Liver (tissue), 9 donors: Measurements from ENCODE around the gene CSTF2T. TPM values are rescaled to one million over a fixed set of nuclear protein-coding genes. Genes with fewer than 3 reads are reported as not detected.
A peak's percentile ranks its signal among the peaks of the same experiment; 100 is the strongest.

Source experiments
- DNase-seq: peaks from one replicate; pipeline ENCODE4 v3.0.0-alpha.2; 2017; ENCODE audit warnings: low spot score
- H3K27ac ChIP-seq, 2 donors: one replicate each; pipeline ENCODE4 v1.7.0; 2013; ENCODE audit warnings: inconsistent platforms in 2 of 2, low read length in 2 of 2, control low read depth in 1 of 2, low read depth in 1 of 2, mild to moderate bottlenecking in 1 of 2
- H3K27me3 ChIP-seq, 4 donors: one replicate each; pipeline versions ENCODE4 v1.6.1 to v1.7.0; 2013; ENCODE audit warnings: low read length in 3 of 4, inconsistent platforms in 1 of 4, mild to moderate bottlenecking in 1 of 4, moderate library complexity in 1 of 4; ENCODE audit not compliant: control insufficient read depth in 4 of 4, insufficient read depth in 4 of 4
- H3K36me3 ChIP-seq, 4 donors: one replicate each; pipeline versions ENCODE4 v1.6.1 to v1.7.0; 2013; ENCODE audit warnings: low read length in 3 of 4, mild to moderate bottlenecking in 3 of 4, low read depth in 1 of 4, moderate library complexity in 1 of 4; ENCODE audit not compliant: control insufficient read depth in 4 of 4, insufficient read depth in 3 of 4
- H3K4me1 ChIP-seq, 4 donors: one replicate each; pipeline versions ENCODE4 v1.6.1 to v1.7.0; 2013; ENCODE audit warnings: low read length in 3 of 4, mild to moderate bottlenecking in 3 of 4, moderate library complexity in 1 of 4; ENCODE audit not compliant: control insufficient read depth in 4 of 4, insufficient read depth in 4 of 4
- H3K4me3 ChIP-seq, 3 donors: one replicate each; pipeline versions ENCODE4 v1.6.1 to v1.7.0; 2013; ENCODE audit warnings: low read length in 3 of 3, control low read depth in 1 of 3, low read depth in 1 of 3, mild to moderate bottlenecking in 1 of 3
- H3K9ac ChIP-seq, 2 donors: one replicate each; pipeline ENCODE4 v1.7.0; 2013; ENCODE audit warnings: low read length in 2 of 2, mild to moderate bottlenecking in 2 of 2, moderate library complexity in 2 of 2, control low read depth in 1 of 2, low read depth in 1 of 2
- H3K9me3 ChIP-seq, 4 donors: one replicate each; pipeline versions ENCODE4 v1.6.1 to v1.7.0; 2013; ENCODE audit warnings: low read length in 3 of 4; ENCODE audit not compliant: control insufficient read depth in 4 of 4
- EGR1 ChIP-seq, 2 donors: IDR thresholded peaks; 2 replicates each; pipeline ENCODE4 v1.6.1; 2016 to 2018; ENCODE audit warnings: antibody characterized with exemption in 2 of 2, low read depth in 2 of 2
- FOXA2 ChIP-seq: IDR thresholded peaks from 2 replicates; pipeline ENCODE4 v1.6.1; 2016; ENCODE audit warnings: antibody characterized with exemption
- GABPA ChIP-seq, 2 donors: IDR thresholded peaks in 1 of 2; conservative IDR thresholded peaks in 1 of 2; 2 replicates each; pipeline ENCODE4 v1.6.1; 2016; ENCODE audit warnings: antibody characterized with exemption in 2 of 2, mild to moderate bottlenecking in 1 of 2, moderate library complexity in 1 of 2
- HNF4A ChIP-seq, 2 donors: conservative IDR thresholded peaks; 2 replicates each; pipeline ENCODE4 v1.6.1; 2016; ENCODE audit warnings: antibody characterized with exemption in 2 of 2, mild to moderate bottlenecking in 2 of 2
- HNF4G ChIP-seq: IDR thresholded peaks from 2 replicates; pipeline ENCODE4 v1.6.1; 2016; ENCODE audit warnings: antibody characterized with exemption
- JUND ChIP-seq, 2 donors: IDR thresholded peaks; 2 replicates each; pipeline ENCODE4 v1.6.1; 2016; ENCODE audit warnings: antibody characterized with exemption in 2 of 2
- NR2F2 ChIP-seq: IDR thresholded peaks from 2 replicates; pipeline ENCODE4 v1.6.1; 2016; ENCODE audit warnings: antibody characterized with exemption
- RAD21 ChIP-seq, 2 donors: IDR thresholded peaks; 2 replicates each; pipeline ENCODE4 v1.6.1; 2016; ENCODE audit warnings: antibody characterized with exemption in 2 of 2, mild to moderate bottlenecking in 2 of 2
- RXRA ChIP-seq, 2 donors: IDR thresholded peaks; 2 replicates each; pipeline ENCODE4 v1.6.1; 2017 to 2018; ENCODE audit warnings: antibody characterized with exemption in 2 of 2, mild to moderate bottlenecking in 1 of 2
- SP1 ChIP-seq: IDR thresholded peaks from 2 replicates; pipeline ENCODE4 v1.6.1; 2018; ENCODE audit warnings: antibody characterized with exemption, mild to moderate bottlenecking
- TAF1 ChIP-seq: conservative IDR thresholded peaks from 2 replicates; pipeline ENCODE4 v1.6.1; 2016; ENCODE audit warnings: antibody characterized with exemption, mild to moderate bottlenecking
- YY1 ChIP-seq: IDR thresholded peaks from 2 replicates; pipeline ENCODE4 v1.6.1; 2016; ENCODE audit warnings: antibody characterized with exemption, mild to moderate bottlenecking
- WGBS: extraction: QIAGEN DNeasy Blood & Tissue Kit; methylation state at CpG from one replicate; pipeline ENCODE4 v1.1.7; 2013; 5-methylcytosine and 5-hydroxymethylcytosine counted together
- polyA plus RNA-seq, 2 donors: library from polyadenylated mRNA; stranded (reverse) in 1 of 2; unstranded in 1 of 2; fragments of 200-250 nt in 1 of 2; fragments of >200 nt in 1 of 2; fragmentation: Nextera tagmentation in 1 of 2; extraction: Ambion mirVana in 1 of 2; gene quantifications; one replicate each; pipeline versions ENCODE4 v1.2.1 to v1.2.3, GENCODE V29; 2013 to 2015
- total RNA-seq, 2 donors: library from RNA; depleted of rRNA; stranded (reverse); fragments of >200 nt; gene quantifications; one replicate each; pipeline ENCODE4 v1.2.3, GENCODE V29; 2014
- TF ChIP-seq, protein P1 (sequence below): IDR thresholded peaks from 2 replicates; pipeline ENCODE4 v1.6.1; 2016; ENCODE audit warnings: antibody characterized with exemption, mild to moderate bottlenecking
- TF ChIP-seq, protein P2 (sequence below): fragments of 150-350 bp; IDR thresholded peaks from 2 replicates; pipeline ENCODE4 v1.5.1; 2017; ENCODE audit warnings: improper control_type of control experiment, low read depth, low read length; ENCODE audit not compliant: missing input control
- TF ChIP-seq, protein P3 (sequence below): IDR thresholded peaks from 2 replicates; pipeline ENCODE4 v1.6.1; 2016; ENCODE audit warnings: antibody characterized with exemption
- TF ChIP-seq, protein P4 (sequence below): IDR thresholded peaks from 2 replicates; pipeline ENCODE4 v1.6.1; 2016; ENCODE audit warnings: antibody characterized with exemption
- donor health status: healthy.
- donor health status: healthy.
- donor health status: healthy.
- donor health status: healthy.
- donor health status: healthy.

CSTF2T gene, protein sequence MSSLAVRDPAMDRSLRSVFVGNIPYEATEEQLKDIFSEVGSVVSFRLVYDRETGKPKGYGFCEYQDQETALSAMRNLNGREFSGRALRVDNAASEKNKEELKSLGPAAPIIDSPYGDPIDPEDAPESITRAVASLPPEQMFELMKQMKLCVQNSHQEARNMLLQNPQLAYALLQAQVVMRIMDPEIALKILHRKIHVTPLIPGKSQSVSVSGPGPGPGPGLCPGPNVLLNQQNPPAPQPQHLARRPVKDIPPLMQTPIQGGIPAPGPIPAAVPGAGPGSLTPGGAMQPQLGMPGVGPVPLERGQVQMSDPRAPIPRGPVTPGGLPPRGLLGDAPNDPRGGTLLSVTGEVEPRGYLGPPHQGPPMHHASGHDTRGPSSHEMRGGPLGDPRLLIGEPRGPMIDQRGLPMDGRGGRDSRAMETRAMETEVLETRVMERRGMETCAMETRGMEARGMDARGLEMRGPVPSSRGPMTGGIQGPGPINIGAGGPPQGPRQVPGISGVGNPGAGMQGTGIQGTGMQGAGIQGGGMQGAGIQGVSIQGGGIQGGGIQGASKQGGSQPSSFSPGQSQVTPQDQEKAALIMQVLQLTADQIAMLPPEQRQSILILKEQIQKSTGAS
- total RNA-seq (10 to 100 TPM; 11.5 to 14.2 TPM), polyA plus RNA-seq (1 to 10 TPM; 2.7 to 7.2 TPM)

DNA sequence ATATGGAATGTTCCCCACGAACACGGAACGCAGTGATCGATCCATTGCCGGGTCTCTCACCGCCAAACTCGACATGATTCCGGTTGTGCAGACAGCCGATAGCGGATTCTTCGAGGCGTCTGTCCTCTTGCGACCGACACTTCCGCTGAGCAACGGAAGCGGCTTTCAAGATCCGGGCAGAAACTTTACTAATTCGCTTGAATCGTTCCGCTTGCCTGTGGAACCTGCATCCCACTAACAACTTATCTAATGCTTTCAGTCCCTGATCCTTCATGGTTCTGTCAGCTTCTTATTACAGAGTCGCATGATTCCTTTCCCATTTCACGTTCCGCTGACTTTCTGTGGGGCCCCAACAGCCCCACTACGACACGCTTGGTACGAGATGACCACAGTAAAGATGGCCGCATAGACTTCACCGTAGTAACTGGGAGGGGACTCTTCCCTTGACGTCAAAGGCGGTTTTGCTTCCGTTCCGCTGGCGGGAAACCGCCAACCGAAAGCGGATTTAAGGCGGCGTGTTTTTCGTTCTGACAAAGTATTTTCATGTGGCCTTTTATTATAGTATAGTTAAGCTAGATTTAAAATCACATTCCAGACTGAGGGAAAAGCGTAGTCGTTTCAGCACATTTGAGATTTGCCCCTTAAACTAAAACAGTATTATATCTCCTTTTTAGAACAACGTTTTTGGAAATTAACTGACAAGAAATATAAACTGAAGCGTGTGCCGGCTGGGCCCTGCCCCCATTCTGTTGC is at the start of gene CSTF2T:
TSS of gene CSTF2T (minus strand) at position 121 of the 753 bp plus-strand sequence. CDS start at position 75, 46 bp downstream.
- no peaks in the 10 kb centered on the region for H3K36me3 ChIP-seq
- TF ChIP-seq, protein P1, sequence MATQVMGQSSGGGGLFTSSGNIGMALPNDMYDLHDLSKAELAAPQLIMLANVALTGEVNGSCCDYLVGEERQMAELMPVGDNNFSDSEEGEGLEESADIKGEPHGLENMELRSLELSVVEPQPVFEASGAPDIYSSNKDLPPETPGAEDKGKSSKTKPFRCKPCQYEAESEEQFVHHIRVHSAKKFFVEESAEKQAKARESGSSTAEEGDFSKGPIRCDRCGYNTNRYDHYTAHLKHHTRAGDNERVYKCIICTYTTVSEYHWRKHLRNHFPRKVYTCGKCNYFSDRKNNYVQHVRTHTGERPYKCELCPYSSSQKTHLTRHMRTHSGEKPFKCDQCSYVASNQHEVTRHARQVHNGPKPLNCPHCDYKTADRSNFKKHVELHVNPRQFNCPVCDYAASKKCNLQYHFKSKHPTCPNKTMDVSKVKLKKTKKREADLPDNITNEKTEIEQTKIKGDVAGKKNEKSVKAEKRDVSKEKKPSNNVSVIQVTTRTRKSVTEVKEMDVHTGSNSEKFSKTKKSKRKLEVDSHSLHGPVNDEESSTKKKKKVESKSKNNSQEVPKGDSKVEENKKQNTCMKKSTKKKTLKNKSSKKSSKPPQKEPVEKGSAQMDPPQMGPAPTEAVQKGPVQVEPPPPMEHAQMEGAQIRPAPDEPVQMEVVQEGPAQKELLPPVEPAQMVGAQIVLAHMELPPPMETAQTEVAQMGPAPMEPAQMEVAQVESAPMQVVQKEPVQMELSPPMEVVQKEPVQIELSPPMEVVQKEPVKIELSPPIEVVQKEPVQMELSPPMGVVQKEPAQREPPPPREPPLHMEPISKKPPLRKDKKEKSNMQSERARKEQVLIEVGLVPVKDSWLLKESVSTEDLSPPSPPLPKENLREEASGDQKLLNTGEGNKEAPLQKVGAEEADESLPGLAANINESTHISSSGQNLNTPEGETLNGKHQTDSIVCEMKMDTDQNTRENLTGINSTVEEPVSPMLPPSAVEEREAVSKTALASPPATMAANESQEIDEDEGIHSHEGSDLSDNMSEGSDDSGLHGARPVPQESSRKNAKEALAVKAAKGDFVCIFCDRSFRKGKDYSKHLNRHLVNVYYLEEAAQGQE, result no peak
- TF ChIP-seq RXRA (IDR thresholded peaks at IDR 0.05), result peak; percentile 26 to 59
- peak; percentile 37 for TF ChIP-seq TAF1
- peak; percentile 100 for TF ChIP-seq YY1
- no peak for TF ChIP-seq NR2F2
- TF ChIP-seq FOXA2, result peak; percentile 15
- TF ChIP-seq, protein P2, sequence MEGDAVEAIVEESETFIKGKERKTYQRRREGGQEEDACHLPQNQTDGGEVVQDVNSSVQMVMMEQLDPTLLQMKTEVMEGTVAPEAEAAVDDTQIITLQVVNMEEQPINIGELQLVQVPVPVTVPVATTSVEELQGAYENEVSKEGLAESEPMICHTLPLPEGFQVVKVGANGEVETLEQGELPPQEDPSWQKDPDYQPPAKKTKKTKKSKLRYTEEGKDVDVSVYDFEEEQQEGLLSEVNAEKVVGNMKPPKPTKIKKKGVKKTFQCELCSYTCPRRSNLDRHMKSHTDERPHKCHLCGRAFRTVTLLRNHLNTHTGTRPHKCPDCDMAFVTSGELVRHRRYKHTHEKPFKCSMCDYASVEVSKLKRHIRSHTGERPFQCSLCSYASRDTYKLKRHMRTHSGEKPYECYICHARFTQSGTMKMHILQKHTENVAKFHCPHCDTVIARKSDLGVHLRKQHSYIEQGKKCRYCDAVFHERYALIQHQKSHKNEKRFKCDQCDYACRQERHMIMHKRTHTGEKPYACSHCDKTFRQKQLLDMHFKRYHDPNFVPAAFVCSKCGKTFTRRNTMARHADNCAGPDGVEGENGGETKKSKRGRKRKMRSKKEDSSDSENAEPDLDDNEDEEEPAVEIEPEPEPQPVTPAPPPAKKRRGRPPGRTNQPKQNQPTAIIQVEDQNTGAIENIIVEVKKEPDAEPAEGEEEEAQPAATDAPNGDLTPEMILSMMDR, result no peak
- no peak for TF ChIP-seq HNF4G
- peak in 1 of 2 donors; percentile 56 for TF ChIP-seq EGR1 (IDR thresholded peaks at IDR 0.05; ENCODE audit: low read depth in 2 of 2)
- peak; percentile 100 for TF ChIP-seq GABPA (IDR thresholded peaks at IDR 0.05 in 1 of 2, conservative IDR thresholded peaks at IDR 0.05 in 1 of 2)
- peak; percentile 70 for TF ChIP-seq SP1
- no peak for TF ChIP-seq JUND (IDR thresholded peaks at IDR 0.05)
- TF ChIP-seq HNF4A (conservative IDR thresholded peaks at IDR 0.05), result peak in 1 of 2 donors; percentile 6
- TF ChIP-seq RAD21 (IDR thresholded peaks at IDR 0.05), result peak; percentile 14 to 19
- TF ChIP-seq, protein P3, sequence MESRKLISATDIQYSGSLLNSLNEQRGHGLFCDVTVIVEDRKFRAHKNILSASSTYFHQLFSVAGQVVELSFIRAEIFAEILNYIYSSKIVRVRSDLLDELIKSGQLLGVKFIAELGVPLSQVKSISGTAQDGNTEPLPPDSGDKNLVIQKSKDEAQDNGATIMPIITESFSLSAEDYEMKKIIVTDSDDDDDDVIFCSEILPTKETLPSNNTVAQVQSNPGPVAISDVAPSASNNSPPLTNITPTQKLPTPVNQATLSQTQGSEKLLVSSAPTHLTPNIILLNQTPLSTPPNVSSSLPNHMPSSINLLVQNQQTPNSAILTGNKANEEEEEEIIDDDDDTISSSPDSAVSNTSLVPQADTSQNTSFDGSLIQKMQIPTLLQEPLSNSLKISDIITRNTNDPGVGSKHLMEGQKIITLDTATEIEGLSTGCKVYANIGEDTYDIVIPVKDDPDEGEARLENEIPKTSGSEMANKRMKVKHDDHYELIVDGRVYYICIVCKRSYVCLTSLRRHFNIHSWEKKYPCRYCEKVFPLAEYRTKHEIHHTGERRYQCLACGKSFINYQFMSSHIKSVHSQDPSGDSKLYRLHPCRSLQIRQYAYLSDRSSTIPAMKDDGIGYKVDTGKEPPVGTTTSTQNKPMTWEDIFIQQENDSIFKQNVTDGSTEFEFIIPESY, result peak; percentile 72
- TF ChIP-seq, protein P4, sequence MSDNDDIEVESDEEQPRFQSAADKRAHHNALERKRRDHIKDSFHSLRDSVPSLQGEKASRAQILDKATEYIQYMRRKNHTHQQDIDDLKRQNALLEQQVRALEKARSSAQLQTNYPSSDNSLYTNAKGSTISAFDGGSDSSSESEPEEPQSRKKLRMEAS, result peak; percentile 82
- H3K4me1 ChIP-seq, result peaks cover 10 to 19% (median 15%) of the 10 kb centered on the region in 4 donors
- under 1% methylated on average over 45 of the region's 45 CpGs for WGBS
- H3K4me3 ChIP-seq, result peak within 1 kb of the TSS; percentile 71 to 99 (median 95)
- peak within 1 kb of the TSS; percentile 99 for H3K27ac ChIP-seq
- peak; percentile 90 for DNase-seq
- H3K9ac ChIP-seq, result peak within 1 kb of the TSS; percentile 95 to 99
- no peaks in the 10 kb centered on the region for H3K27me3 ChIP-seq
- no peaks in the 10 kb centered on the region for H3K9me3 ChIP-seq
